Suprapubic skin (tissue), 4 donors: ENCODE data around the gene OR9A2.

Experiments used
- POLR2A ChIP-seq, 2 donors: fragments of 450-650 bp; IDR thresholded peaks; one replicate each; pipeline ENCODE4 v1.6.1; 2017; ENCODE audit warnings: antibody characterized with exemption in 2 of 2, mild to moderate bottlenecking in 2 of 2, moderate library complexity in 2 of 2
- POLR2AphosphoS5 ChIP-seq, 3 donors: sonication (generic); formaldehyde crosslinking; IDR thresholded peaks; one replicate each; pipeline ENCODE4 v1.6.1; 2017; ENCODE audit warnings: antibody characterized with exemption in 3 of 3

DNA sequence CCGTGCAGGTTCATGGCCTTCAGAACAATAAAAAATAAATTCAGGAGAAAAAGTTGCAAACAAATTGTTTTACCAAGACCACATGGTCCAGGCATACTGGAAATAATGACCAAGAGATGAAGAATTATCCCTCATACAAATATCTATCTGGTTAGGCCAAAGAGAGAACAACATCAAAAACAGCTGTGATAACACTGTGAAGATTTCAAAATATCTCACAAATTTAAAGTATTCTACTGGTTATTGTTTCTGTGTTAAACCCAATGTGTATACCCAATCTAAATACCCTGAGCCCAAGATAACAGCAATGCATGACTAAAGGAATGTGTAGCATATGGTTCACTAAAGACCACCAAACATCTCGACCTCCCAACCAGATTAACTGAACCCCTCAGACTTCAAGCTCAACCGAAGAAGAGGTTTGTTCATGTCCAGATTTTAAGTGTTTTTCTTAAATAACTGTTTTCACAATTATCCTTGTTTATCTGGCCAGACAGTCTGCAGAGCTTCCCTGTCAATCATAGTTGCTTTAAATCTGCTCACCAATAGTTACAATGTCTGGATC is 10.9 kb downstream of the OR9A2 start:
- TF ChIP-seq POLR2AphosphoS5 (IDR thresholded peaks at IDR 0.05) (no peak), POLR2A (IDR thresholded peaks at IDR 0.05) (no peak)
